Heart left ventricle (tissue), 16 donors: ENCODE measurements around the gene CLCN6. TPM values are rescaled to one million over a fixed set of nuclear protein-coding genes. Genes with fewer than 3 reads are reported as not detected.

Source experiments
- ATAC-seq, 4 donors: fragments of 200-7000 bp; cut with Tn5 transposase; one replicate each; pipeline ENCODE4 v1.9.1; 2020 to 2022; ENCODE audit warnings: moderate library complexity in 4 of 4, mild to moderate bottlenecking in 3 of 4, moderate number of reproducible peaks in 1 of 4
- DNase-seq, 5 donors: peaks; one replicate each; pipeline ENCODE4 v3.0.0-alpha.2; 2020
- H3K27ac ChIP-seq, 12 donors: fragments of 200-600 bp; sonication (generic) in 4 of 12; one replicate each; pipeline versions ENCODE4 v1.5.0 to v1.8.0; 2016 to 2022; ENCODE audit warnings: mild to moderate bottlenecking in 2 of 12
- H3K27me3 ChIP-seq, 9 donors: fragments of 200-600 bp; sonication (generic) in 2 of 9; one replicate each; pipeline versions ENCODE4 v1.5.1 to v1.8.0; 2016 to 2022; ENCODE audit warnings: mild to moderate bottlenecking in 3 of 9
- H3K36me3 ChIP-seq, 9 donors: fragments of 200-600 bp; sonication (generic) in 2 of 9; one replicate each; pipeline versions ENCODE4 v1.5.0 to v1.8.0; 2018 to 2022; ENCODE audit warnings: mild to moderate bottlenecking in 2 of 9
- H3K4me1 ChIP-seq, 12 donors: fragments of 200-600 bp; sonication (generic) in 4 of 12; one replicate each; pipeline versions ENCODE4 v1.5.0 to v1.8.0; 2016 to 2022; ENCODE audit warnings: mild to moderate bottlenecking in 3 of 12
- H3K4me3 ChIP-seq, 12 donors: fragments of 200-600 bp; sonication (generic) in 4 of 12; one replicate each; pipeline versions ENCODE4 v1.5.0 to v1.8.0; 2017 to 2022; ENCODE audit warnings: mild to moderate bottlenecking in 9 of 12, moderate library complexity in 4 of 12
- H3K9me3 ChIP-seq, 12 donors: fragments of 200-600 bp; sonication (generic) in 4 of 12; one replicate each; pipeline versions ENCODE4 v1.5.0 to v1.8.0; 2016 to 2022; ENCODE audit warnings: mild to moderate bottlenecking in 1 of 12
- POLR2A ChIP-seq, 2 donors: fragments of 450-650 bp; IDR thresholded peaks; one replicate each; pipeline ENCODE4 v1.6.1; 2017; ENCODE audit warnings: antibody characterized with exemption in 2 of 2, mild to moderate bottlenecking in 2 of 2, moderate library complexity in 2 of 2
- WGBS, 4 donors: extraction: QIAGEN DNeasy Blood & Tissue Kit in 2 of 4; methylation state at CpG; one replicate each; pipeline versions ENCODE4 v1.1.5 to v1.1.7; 2013 to 2018; 5-methylcytosine and 5-hydroxymethylcytosine counted together
- intact Hi-C, 10 donors: fragments of 100-400 bp; cut with DNase I; formaldehyde crosslinking; loops; one replicate each; pipeline versions ENCODE4 v1.11.1 to v1.14.2; 2022
- polyA plus RNA-seq, 2 donors: library from polyadenylated mRNA; stranded (reverse); fragments of 200-250 nt; gene quantifications; one replicate each; pipeline ENCODE4 v1.2.3, GENCODE V29; 2013
- total RNA-seq, 9 donors: library from RNA; depleted of rRNA in 2 of 9; stranded (reverse); fragments of >200 nt in 2 of 9; fragmentation: NEBNext Ultra II Directional in 3 of 9; extraction: Animal tissue kit (Norgen Biotek cat#: 25700) in 3 of 9; gene quantifications; one replicate each; pipeline versions ENCODE4 v1.1.0 to v1.2.4, GENCODE V29; 2016 to 2023
- TF ChIP-seq, protein P1 (sequence below), 12 donors: fragments of 200-600 bp; sonication (generic) in 4 of 12; IDR thresholded peaks; one replicate each; pipeline versions ENCODE4 v1.5.0 to v1.8.0; 2018 to 2022; ENCODE audit warnings: antibody characterized with exemption in 12 of 12, mild to moderate bottlenecking in 5 of 12
- donor health status: ischemic (EF 13 %, LVEDD 7.1; RV severe dilation, severe dysfunction).
- donor health status: healthy with polysubstance abuse.
- donor health status: DM: no; HTN: yes; CAD: no.
- donor health status: DM: no; HTN: no; CAD: no.
- donor health status: ischemic (EF 25% LVEDD 6.9; RV normal size, moderate dysfunction).
- donor health status: ischemic (EF 25% LVEDD 5.7; RV mildly dilated, moderate dysfunction).
- donor health status: healthy.
- donor health status: DM: yes; HTN: yes; CAD: no.
- donor health status: ischemic (EF 35%, LVEDD 5.7; RV mildly dilated, moderate dysfunction).
- donor health status: nonischemic (EF 11% LVEDD 7.7; RV severe dilation, severe dysfunction).
- donor health status: DM: yes; HTN: yes; CAD: no.
- donor health status: PGD.
- donor health status: ischemic (EF 29% LVEDD 5.4; RV normal size, mild dysfunction).
- donor health status: nonischemic (EF 23%, LVEDD 6.1; RV moderate dilation, normal function).

CLCN6 gene
- total and polyA plus RNA-seq, 11 donors, result 10.2 to 21.5 (median 17.2) TPM

DNA sequence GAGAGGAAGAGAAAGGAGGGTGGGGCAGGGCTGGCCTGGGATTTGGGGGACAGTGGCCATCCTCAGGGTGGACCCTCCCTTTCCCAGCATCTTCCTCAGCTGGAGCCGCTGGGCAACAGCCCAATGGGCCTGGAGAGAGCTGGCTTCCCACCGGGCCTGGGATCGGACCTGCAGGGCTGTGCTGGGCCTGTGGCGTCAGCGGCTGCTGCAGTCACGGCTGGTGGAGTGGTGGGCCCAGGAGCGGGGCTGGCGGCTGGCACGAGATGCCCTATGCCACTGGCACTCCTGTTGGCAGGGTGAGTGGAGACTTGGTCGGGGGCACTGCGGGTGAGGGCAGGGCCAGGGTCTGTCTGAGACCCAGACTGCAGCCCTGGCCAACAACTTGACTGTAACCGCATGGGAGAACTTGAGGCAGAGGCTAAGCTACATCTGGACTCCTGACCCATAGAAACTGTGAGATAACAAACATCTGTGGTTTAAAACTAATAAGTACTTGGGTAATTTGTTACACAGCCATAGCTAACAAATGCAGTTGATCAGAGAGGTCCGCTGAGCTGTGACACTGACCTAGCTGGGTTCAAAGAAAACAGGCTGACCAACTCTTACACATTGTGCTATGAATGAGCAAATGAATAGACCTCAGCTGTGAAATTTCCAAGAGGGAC, 26.1 kb upstream of the CLCN6 start:
- Histone ChIP-seq H3K27me3 (no peaks in the 10 kb centered on the region), H3K9me3 (no peaks in the 10 kb centered on the region), H3K36me3 (no peaks in the 10 kb centered on the region), H3K4me1 (peaks cover 0 to 10% (median 5%) of the 10 kb centered on the region in 12 donors), H3K27ac (no peak overlapping the region), H3K4me3 (no peak overlapping the region)
- DNase-seq (no peak), ATAC-seq (no peak)
- intact Hi-C loops, result loop anchor here in 2 of 10 donors (5.0 to 10.0 kb wide), 2 partner anchors 43 to 45 kb away; partner anchors contain the start of gene AGTRAP (in 2 of the 2)
- 86 to 90% (median 88%) methylated on average over 12 to 13 of the region's 13 CpGs for WGBS, 4 donors
- TF ChIP-seq POLR2A (IDR thresholded peaks at IDR 0.05), result no peak
- TF ChIP-seq, protein P1, sequence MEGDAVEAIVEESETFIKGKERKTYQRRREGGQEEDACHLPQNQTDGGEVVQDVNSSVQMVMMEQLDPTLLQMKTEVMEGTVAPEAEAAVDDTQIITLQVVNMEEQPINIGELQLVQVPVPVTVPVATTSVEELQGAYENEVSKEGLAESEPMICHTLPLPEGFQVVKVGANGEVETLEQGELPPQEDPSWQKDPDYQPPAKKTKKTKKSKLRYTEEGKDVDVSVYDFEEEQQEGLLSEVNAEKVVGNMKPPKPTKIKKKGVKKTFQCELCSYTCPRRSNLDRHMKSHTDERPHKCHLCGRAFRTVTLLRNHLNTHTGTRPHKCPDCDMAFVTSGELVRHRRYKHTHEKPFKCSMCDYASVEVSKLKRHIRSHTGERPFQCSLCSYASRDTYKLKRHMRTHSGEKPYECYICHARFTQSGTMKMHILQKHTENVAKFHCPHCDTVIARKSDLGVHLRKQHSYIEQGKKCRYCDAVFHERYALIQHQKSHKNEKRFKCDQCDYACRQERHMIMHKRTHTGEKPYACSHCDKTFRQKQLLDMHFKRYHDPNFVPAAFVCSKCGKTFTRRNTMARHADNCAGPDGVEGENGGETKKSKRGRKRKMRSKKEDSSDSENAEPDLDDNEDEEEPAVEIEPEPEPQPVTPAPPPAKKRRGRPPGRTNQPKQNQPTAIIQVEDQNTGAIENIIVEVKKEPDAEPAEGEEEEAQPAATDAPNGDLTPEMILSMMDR (IDR thresholded peaks at IDR 0.05), result no peak

DNA sequence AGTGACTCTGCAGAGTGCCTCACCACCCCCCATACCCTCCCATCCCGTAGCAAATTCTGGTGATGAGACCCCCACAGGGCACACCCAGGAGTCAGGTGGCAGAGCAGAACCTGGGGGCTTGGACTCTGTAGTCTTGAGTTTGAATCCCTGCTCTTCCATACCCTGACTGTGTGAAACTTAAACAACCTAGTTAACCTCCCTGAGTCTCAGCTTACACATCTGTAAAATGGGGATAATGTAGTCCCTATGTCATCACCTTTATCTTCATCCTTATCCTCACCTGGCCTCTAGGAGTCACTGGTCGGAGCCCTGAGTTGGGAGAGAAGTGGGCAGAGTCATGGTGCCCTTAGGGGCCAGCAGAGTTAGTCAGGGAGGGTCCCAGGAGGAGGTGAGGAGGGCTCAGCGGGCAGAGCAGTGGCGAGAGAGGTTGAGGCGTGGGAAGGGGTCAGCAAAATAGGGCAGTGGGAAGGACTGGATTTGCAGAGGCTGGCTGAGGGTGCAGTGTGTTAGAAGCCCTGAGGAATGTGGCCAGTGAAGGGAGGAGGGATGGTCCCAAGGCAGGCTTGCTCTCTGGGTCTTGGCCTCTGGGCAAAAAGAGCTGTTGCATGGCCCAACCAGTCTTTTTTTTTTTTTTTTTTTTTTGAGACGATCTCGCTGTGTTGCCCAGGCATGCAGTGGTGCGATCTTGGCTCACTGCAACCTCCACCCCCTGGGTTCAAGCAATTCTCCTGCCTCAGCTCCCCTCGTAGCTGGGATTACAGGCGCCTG, 25.4 kb upstream of the CLCN6 start:
- 81 to 93% (median 89%) methylated on average over 9 to 10 of the region's 10 CpGs for WGBS, 4 donors

DNA sequence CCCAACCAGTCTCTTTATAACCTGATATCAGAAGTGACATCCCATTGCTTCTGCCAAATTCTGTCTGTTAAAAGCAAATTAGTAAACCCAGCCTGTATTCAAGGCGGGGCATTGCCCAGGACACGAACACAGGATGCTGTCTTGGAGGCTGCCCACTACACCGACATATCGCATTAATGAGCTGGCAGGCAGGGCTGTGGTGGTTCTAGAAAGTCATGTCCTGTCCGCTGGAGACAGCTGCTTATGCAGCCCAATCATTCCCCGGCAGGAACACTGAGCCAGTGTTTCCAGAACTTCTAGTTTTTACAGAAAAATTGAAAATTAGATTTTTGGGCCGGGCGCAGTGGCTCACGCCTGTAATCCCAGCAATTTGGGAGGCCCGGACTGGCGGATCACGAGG, 24.7 kb upstream of the CLCN6 start:
- 81 to 90% (median 85%) methylated on average over 12 of the region's 12 CpGs for WGBS, 4 donors
- no peak overlapping the region for H3K27ac ChIP-seq
- peaks cover 4 to 24% (median 18%) of the 10 kb centered on the region in 12 donors for H3K4me1 ChIP-seq
- H3K27me3 ChIP-seq, result no peaks in the 10 kb centered on the region
- intact Hi-C loops, result loop anchor here in 2 of 10 donors (5.0 to 10.0 kb wide), 2 partner anchors 44 to 46 kb away; partner anchors contain the start of gene AGTRAP (in 2 of the 2)
- no peaks in the 10 kb centered on the region for H3K9me3 ChIP-seq
- no peak for ATAC-seq
- no peak for TF ChIP-seq POLR2A (IDR thresholded peaks at IDR 0.05)
- TF ChIP-seq, protein P1 (IDR thresholded peaks at IDR 0.05), result no peak
- no peaks in the 10 kb centered on the region for H3K36me3 ChIP-seq
- H3K4me3 ChIP-seq, result no peak overlapping the region
- no peak for DNase-seq

More for the DNA sequence above, 25.4 kb upstream of the CLCN6 start:
- H3K27ac ChIP-seq, result no peak overlapping the region
- H3K27me3 ChIP-seq, result no peaks in the 10 kb centered on the region
- DNase-seq (no peak), ATAC-seq (no peak)
- TF ChIP-seq, protein P1 (IDR thresholded peaks at IDR 0.05), result no peak
- intact Hi-C loops, result loop anchor here in 2 of 10 donors (5.0 to 10.0 kb wide), 2 partner anchors 43 to 46 kb away; partner anchors contain the start of gene AGTRAP (in 2 of the 2)
- no peak overlapping the region for H3K4me3 ChIP-seq
- H3K36me3 ChIP-seq, result no peaks in the 10 kb centered on the region
- no peaks in the 10 kb centered on the region for H3K9me3 ChIP-seq
- peaks cover 0 to 17% (median 11%) of the 10 kb centered on the region in 12 donors for H3K4me1 ChIP-seq

DNA sequence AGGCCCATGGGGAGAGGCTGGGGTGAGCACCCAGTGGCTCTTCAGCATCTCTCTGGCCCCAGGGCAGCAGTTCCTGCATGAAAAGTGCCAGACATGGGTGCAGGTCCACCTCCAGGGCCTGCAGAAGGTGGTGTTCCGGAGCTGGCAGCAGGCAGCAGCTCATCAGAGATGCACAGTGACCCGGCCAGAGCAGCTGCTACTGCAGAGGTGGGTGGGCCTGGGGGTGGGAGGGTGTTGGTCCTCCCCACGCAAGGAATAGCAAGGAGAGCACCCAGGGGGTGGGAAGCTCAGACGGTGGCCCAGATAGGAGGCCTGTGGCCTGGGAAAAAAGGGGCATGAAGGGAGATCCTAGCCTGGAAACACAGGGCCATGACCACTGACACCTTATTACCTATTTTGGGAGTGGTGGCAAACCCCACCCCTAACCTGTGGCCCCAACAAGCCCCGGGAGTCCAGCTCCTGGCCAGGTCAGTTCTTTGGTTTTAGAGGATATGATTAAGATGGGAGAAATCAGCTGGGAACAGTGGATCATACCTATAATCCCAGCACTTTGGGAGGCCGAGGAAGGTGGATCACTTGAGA, 23.8 kb upstream of the CLCN6 start:
- no peak overlapping the region for H3K4me3 ChIP-seq
- no peak overlapping the region for H3K27ac ChIP-seq
- no peaks in the 10 kb centered on the region for H3K27me3 ChIP-seq
- H3K36me3 ChIP-seq, result no peaks in the 10 kb centered on the region
- H3K4me1 ChIP-seq, result peaks cover 13 to 33% (median 28%) of the 10 kb centered on the region in 12 donors
- ATAC-seq (no peak), DNase-seq (no peak)
- H3K9me3 ChIP-seq, result no peaks in the 10 kb centered on the region
- WGBS, 4 donors, result 80 to 89% (median 83%) methylated on average over 4 to 6 of the region's 6 CpGs
- intact Hi-C loops, result loop anchor here in 2 of 10 donors (5.0 to 10.0 kb wide), 2 partner anchors 45 to 47 kb away; partner anchors contain the start of gene AGTRAP (in 2 of the 2)
- TF ChIP-seq, protein P1 (IDR thresholded peaks at IDR 0.05), result no peak
- TF ChIP-seq POLR2A (IDR thresholded peaks at IDR 0.05), result no peak
